ENCODE data around the gene LRRC7.
"Not testable (repeated sequence)": the region's sequence is repeated elsewhere in the genome, so short reads cannot be mapped to it uniquely, and the experiment has no call there.

Gene LRRC7

DNA sequence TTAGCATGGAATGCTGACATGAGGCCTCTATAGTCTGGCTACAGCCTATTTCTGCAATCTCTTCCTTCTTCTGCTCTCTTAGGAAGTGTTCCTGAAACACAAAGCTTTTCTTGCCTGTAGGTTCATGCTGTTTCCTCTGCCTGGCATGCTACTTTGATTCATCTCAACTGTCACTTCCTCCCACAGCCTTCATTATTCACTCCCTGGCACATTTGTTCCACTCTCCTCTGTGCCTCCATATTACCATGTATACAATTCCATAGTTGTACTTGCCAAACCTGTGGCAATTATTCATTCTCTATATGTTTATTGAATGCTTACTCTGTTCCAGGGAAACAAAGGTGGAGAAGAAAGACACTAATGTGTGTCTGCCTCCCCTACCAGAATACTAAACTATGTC, 210.2 kb downstream of the LRRC7 start:
- DNase-seq, result no peak

DNA sequence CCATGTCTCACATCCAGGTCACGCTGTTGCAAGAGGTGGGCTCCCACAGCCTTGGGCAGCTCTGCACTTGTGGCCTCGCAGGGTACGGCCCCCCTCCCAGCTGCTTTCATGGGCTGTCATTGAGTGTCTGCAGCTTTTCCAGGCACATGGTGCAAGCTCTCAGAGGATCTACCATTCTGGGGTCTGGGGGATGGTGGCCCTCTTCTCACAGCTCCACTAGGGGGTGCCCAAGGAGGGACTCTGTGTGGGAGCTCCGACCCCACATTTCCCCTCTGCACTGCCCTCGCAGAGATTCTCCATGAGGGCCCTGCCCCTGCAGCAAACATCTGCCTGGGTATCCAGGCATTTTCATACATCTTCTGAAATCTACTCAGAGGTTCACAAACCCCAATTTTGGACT, 219.4 kb downstream of the LRRC7 start:
- DNase-seq, result no peak

DNA sequence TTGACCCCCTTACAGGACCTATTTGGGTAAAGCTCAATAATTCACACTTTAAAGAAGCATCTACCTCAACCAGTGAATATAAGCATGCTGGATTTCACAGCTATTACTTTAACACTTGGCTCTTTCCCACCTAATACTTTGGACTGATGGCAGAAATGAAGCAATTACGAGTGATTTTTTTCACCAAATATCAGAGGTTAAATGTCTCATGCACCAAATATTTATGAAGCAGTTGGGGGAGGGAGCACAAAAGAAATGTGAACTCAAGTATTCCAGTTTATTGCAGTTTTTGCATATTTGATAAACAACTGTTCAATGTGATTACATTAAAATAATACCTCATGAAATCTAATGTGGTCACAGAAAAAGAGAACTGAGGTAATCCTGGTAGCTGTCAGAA, 223.6 kb downstream of the LRRC7 start:
- no peak for DNase-seq

DNA sequence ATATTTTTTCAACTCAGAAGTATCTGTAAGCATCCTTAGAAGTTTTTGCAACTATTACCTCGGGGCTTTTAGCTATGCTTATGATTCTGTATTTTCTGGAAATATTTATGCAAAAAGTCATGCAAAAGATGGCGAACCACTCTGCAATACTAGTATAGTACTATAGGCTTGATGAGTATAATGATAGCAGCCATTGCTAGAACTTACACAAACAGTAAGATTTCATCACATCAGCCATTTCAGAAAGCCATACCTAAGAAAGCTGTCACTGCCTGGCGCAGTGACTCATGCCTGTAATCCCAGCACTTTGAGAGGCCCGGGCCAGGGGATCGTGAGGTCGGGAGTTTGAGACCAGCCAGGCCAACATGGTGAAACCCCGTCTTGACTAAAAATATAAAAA, 227.1 kb downstream of the LRRC7 start:
- no peak for DNase-seq

DNA sequence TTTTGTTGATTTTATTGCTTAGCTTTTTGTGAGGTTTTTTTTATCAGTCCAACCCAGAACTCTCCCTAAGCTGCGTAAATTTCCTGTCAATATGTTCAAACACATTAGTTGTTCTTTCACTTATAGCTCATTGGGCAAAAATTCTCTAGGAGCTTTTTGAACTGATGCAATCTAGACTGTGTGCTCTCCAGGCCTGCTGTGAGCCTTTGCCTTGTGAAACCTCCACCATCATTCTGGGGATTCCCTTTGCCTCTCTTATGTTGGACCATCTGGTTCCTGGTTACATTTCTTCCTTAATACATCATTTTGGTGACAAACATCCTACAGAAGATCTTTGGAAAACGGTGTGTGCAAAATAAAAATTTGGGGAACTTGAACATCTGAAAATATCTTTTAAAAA, 247.2 kb downstream of the LRRC7 start:
- no peak for DNase-seq

GRCh38 chr1:69824932-69825331, 257.2 kb downstream of the LRRC7 start:
- DNase-seq, result no peak

DNA sequence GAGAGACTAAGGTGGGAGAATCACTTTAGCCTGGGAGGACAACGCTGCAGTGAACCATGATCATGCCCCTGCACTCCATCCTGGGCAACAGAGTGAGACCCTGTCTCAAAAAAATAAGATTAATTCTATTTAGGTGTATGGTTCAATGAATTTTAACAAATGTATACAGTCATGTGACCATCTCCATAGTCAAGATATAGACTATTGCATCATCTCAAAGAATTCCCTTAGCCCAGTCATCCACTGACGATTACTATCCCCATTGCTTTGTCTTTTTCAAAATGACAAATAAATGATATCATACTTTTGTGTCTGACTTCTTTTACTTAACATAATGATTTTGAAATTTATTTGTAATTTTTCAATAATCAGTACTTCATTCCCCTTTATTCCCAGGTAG, 260.0 kb downstream of the LRRC7 start:
- DNase-seq, result no peak

GRCh38 chr1:69833536-69833935, 265.8 kb downstream of the LRRC7 start:
- DNase-seq, result no peak

DNA sequence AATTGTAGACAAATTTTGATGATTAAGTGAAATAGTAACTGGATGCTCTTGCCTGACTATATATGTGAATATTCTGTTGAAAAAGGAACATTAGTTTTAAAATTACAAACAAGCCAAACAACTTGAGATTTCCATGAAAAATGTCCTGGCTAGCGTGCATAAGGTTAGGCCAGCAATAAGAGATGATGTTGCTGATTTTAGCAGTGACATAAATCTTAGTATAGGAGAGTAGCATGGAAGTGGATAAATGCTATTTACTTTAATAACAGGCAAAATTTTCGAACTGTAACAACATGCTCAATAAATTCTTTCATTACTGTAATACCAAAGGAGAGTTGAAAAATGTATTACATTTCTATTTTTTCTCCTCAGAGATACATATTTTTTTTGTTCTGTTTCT, 266.6 kb downstream of the LRRC7 start:
- DNase-seq, result no peak

DNA sequence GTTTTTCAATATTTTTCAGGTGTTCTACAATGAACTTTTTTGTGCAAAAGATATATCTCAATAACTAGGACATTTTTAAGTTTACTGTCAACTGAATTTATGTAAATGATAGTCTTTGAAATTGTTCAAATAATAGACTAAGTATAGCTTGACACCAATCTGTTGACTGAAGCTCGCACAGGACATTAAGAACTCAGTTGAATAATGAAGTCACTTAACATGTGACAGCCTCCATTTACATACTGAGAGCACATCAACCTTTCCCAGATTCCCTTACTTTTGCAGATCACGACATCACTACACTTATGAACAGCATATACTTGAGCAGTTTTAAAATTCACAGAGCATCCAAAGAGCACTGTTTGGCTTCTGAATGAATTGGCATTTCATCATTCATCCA, 268.2 kb downstream of the LRRC7 start:
- DNase-seq, result no peak

GRCh38 chr1:69836971-69837636, 269.4 kb downstream of the LRRC7 start:
- DNase-seq, result no peak

GRCh38 chr1:69842326-69842725, 274.6 kb downstream of the LRRC7 start:
- no peak for DNase-seq

DNA sequence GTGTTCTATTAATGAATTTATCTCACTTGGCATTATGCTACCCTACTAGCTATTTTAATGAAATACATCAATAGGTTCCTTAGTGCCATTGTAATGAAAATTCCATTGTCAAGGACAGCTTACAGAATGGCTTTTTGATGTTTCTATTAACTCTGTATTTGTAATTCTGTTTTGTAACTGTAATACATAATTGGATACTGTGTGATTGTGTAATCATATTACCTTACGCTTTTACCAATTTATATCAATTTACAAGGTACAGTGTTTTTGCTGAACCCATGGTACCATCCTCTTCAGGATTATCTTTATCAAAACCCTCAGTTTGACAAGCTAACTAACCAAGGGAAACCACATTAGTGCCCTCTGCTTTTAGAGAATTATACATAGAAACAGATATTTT, 277.9 kb downstream of the LRRC7 start:
- no peak for DNase-seq

GRCh38 chr1:69846267-69846666, 278.5 kb downstream of the LRRC7 start:
- no peak for DNase-seq

GRCh38 chr1:69847670-69848069, 279.9 kb downstream of the LRRC7 start:
- DNase-seq, result no peak

DNA sequence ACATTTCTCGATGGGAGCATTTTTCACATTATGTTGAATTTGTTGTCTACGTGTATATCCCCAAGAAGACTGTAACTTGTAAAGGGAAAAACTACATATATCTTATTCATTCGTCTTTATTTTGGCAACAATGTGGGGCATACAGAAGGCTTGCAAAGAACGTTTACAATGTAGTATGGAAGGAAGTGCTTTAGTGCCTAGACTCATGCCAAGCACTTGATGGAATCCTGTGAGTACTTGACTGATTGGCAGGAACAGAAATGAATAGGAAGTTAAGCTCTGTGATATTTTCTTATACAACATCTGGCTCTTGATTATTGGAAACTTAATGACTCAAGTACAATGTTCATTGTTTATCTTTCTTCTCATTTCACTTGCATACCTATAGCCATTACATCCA, 284.4 kb downstream of the LRRC7 start:
- DNase-seq, result no peak

DNA sequence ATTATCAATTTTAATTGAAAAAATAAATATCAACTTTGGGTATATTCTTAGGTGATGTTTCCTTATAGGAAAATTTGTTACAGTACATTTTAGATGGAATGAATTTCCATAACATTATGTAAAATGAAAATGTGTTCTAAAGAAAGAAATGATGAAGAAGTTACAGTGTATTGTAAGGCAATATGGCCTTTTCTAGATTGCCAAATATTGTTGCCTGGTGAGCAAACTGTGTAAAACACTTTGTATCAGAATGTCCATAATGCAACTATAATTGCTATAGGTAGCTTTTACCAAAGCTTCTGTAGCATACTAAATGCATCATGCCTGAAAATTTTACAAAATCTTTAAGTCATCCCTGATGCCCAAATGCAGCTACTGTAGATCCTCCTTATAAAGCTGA, 285.0 kb downstream of the LRRC7 start:
- no peak for DNase-seq

DNA sequence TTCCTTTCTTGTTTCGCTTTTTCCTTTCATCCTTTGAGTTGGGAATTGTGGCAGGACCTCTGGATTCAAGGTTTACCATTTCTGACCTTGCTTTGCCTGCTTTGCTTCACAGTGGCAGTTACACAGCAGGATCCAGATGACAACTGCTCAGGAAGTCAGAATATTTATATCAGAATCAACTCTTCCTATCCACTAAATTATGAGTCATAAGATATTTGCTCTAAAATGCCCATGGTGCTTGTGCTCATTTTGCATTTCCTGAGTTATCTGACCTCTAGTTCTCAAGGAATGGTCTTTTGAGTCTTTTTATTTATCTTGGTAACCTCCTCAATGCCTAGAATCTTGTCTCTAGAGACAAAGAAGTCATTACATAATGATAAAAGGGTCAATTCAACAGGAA, 290.8 kb downstream of the LRRC7 start:
- DNase-seq, result no peak

DNA sequence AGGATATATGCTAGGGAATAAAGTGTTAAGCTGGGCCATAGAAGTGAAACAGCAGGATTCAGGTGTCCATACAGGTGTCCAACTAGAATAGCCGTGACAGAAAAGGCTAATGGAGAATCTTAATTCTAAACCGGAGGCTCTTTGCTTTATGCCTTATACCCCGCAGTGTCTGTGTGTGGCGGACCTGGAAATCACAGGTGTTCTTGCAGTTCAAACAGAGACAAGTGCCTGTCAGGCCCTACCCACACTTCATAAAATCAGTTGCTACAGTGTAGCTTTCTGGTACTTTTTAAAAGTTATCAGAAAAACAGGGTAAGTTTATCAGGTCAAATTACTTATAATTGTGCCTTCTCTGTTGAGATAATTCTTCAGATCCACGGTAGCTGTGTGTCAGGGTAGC, 293.9 kb downstream of the LRRC7 start:
- no peak for DNase-seq

DNA sequence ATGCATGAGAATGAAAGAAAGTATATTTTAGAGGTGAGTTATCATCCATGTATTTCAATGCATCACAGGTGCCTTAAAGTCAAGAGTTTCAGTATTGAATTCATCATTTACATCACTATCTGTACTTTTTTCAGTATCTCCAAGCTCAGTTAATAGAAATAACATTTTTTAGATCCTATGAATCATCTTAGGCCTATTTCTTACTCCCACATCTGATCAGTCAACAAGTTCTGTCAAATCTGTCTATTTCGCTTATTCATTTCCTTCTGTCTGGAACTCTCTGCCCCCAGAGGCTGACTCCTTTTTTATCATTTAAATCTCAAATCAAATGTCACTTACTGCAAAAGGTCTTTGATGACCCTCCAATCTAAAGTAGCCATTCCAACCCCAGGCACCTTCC, 295.2 kb downstream of the LRRC7 start:
- DNase-seq, result no peak

DNA sequence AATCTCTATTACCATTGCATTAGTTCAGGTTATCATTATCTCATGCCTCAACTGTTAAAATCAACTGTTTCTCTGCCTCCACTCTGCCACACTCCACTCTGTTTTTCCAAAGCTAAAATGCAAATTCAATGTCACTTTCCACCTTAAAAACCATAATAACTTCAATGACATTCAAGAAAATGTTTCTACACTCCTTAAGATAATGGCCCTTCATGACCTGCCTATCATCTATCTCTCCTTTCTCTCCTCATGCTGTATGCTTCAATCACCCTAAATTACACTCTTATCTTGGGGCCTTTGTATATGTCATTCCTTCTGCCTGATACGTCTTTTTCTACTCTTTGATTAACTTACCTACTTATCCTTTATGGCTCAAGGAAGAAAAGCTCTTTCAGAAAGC, 296.0 kb downstream of the LRRC7 start:
- DNase-seq, result no peak

GRCh38 chr1:69871412-69871811, 303.7 kb downstream of the LRRC7 start:
- no peak for DNase-seq

GRCh38 chr1:69878338-69878737, 310.6 kb downstream of the LRRC7 start:
- no peak for DNase-seq

- DNase-seq, result not testable (repeated sequence)
These were observed 320.3 kb downstream of the LRRC7 start for GRCh38 chr1:69888016-69888415.

- DNase-seq, result no peak
These were observed 320.9 kb downstream of the LRRC7 start for GRCh38 chr1:69888657-69889056.

Data from suppressor macrophage treated with lipopolysaccharide for 4 hours (primary cell).